Placental pericyte (primary cell): Measurements from ENCODE around the gene FLNB. TPM values are rescaled to one million over a fixed set of nuclear protein-coding genes. Genes with fewer than 3 reads are reported as not detected.

Source experiments
- total RNA-seq: library from RNA; depleted of rRNA; stranded (reverse); fragments of >200 nt; gene quantifications from 2 replicates; pipeline ENCODE4 v1.2.3, GENCODE V29; 2012

The FLNB gene
- total RNA-seq: 431 and 616 TPM in 2 replicates

GRCh38 chr3:58008141-58009025, at the start of gene FLNB:
Gene FLNB, plus strand, starts transcription at chr3:58008422. Its CDS starts 143 bp downstream, at chr3:58008565.

GRCh38 chr3:58210761-58211460, 202.7 kb downstream of the FLNB start, which contains the start of gene DNASE1L3:
Gene DNASE1L3, minus strand, starts transcription at chr3:58210972. Its CDS starts 66 bp downstream, at chr3:58210906.

Other genes starting within 250 kb of the FLNB start
- not detected in 2 replicates for gene DNASE1L3, start 202.6 kb downstream of the FLNB start, total RNA-seq
- gene ABHD6, start 229.4 kb downstream of the FLNB start, total RNA-seq: 7.4 and 10.5 TPM in 2 replicates